ENCODE results near the gene SCCPDH. TPM values are rescaled to one million over a fixed set of nuclear protein-coding genes. Genes with fewer than 3 reads are reported as not detected.

Gene SCCPDH
- total RNA-seq, 1 experiment from 2014 or later, result 10.9 TPM

- no peak for TF ChIP-seq ERG (CRISPR knock-in tag; IDR thresholded peaks at IDR 0.05)
- TF ChIP-seq ZNF423 (CRISPR knock-in tag; IDR thresholded peaks at IDR 0.05), result no peak
- no peak for TF ChIP-seq ZNF425 (CRISPR knock-in tag; conservative IDR thresholded peaks at IDR 0.05)
- TF ChIP-seq SMAD4 (CRISPR knock-in tag; IDR thresholded peaks at IDR 0.05), result no peak
- TF ChIP-seq HMGXB4 (CRISPR knock-in tag; IDR thresholded peaks at IDR 0.05), result no peak
Observed at GRCh38 chr1:246748006-246748405, 23.8 kb downstream of the SCCPDH start (continued).

GRCh38 chr1:246748867-246749266 lies 24.7 kb downstream of the SCCPDH start:
- CTCF ChIA-PET, result interaction anchor here (1.9 kb wide), 1 partner anchor 60 kb away, joined by 4 read pairs; no protein-coding TSS in a partner anchor
- POLR2A ChIA-PET, result interaction anchor here (0.6 kb wide), 1 partner anchor 566 kb away, joined by 6 read pairs; no protein-coding TSS in a partner anchor
- no peak overlapping the region for H3K27ac Mint-ChIP-seq
- no peaks in the 10 kb centered on the region for H3K9me3 Mint-ChIP-seq
- no peaks in the 10 kb centered on the region; the same call in 1 of the 2 replicates for H3K36me3 Mint-ChIP-seq
- no peak for DNase-seq (ENCODE audit: low spot score)
- ATAC-seq, result no peak
- 0 out of 2 replicates have a peak, but pooled peaks cover 3% of the 10 kb centered on the region for H3K4me1 Mint-ChIP-seq
- H3K27me3 Mint-ChIP-seq (ENCODE audit: low read depth), result no peaks in the 10 kb centered on the region
- TF ChIP-seq USF1 (CRISPR knock-in tag; IDR thresholded peaks at IDR 0.05), result no peak
- TF ChIP-seq ATF1 (CRISPR knock-in tag; IDR thresholded peaks at IDR 0.05), result no peak
- TF ChIP-seq AFF4 (CRISPR knock-in tag; IDR thresholded peaks at IDR 0.05; ENCODE audit: borderline replicate concordance), result no peak
- TF ChIP-seq GRHL2 (CRISPR knock-in tag; IDR thresholded peaks at IDR 0.05; ENCODE audit: insufficient replicate concordance, severe bottlenecking), result no peak
- no peak for TF ChIP-seq IRF2 (CRISPR knock-in tag; IDR thresholded peaks at IDR 0.05; ENCODE audit: borderline replicate concordance, low read depth)
- no peak for TF ChIP-seq CTCF (IDR thresholded peaks at IDR 0.05)
- TF ChIP-seq KAT7 (CRISPR knock-in tag; IDR thresholded peaks at IDR 0.05; ENCODE audit: borderline replicate concordance), result no peak
- TF ChIP-seq ATF6 (CRISPR knock-in tag; IDR thresholded peaks at IDR 0.05), result no peak
- no peak for TF ChIP-seq E2F5 (CRISPR knock-in tag; IDR thresholded peaks at IDR 0.05)
- TF ChIP-seq HMGA2 (CRISPR knock-in tag; IDR thresholded peaks at IDR 0.05), result no peak
- TF ChIP-seq MAX (CRISPR knock-in tag; IDR thresholded peaks at IDR 0.05), result no peak
- TF ChIP-seq RELA (CRISPR knock-in tag; IDR thresholded peaks at IDR 0.05; ENCODE audit: borderline replicate concordance), result no peak
- H3K4me3 Mint-ChIP-seq, result no peak overlapping the region

Data from WTC11 (cell line).